T47D (cell line): ENCODE results near the gene LPGAT1.
"Not testable (repeated sequence)": the region's sequence is repeated elsewhere in the genome, so short reads cannot be mapped to it uniquely, and the experiment has no call there.

Source experiments
- DNase-seq, 2 experiments: peaks; one replicate each; pipeline versions ENCODE4 v3.0.0 to v3.0.0-alpha.2; 2011 to 2012; ENCODE audit warnings: low read depth in 1 of 2, low spot score in 1 of 2
- JUND ChIP-seq: IDR thresholded peaks from 2 replicates; pipeline ENCODE4 v1.6.1; 2012; ENCODE audit warnings: low read depth
- in situ Hi-C: cut with HindIII; loops from 2 replicates; pipeline ENCODE4 v1.10.0; 2016; ENCODE audit warnings: low sequenced_read_pairs, low pct_unique_long_range_greater_than_20kb

LPGAT1 gene

GRCh38 chr1:211695135-211695816 is 135.3 kb downstream of the LPGAT1 start:
- DNase-seq = no peak
- no peak for TF ChIP-seq JUND
- in situ Hi-C loops = no loop called here

GRCh38 chr1:211693911-211694310 is 136.7 kb downstream of the LPGAT1 start:
- DNase-seq, in situ Hi-C loops: not testable (repeated sequence)
